HepG2 (cell line): ENCODE measurements around the gene HSF4. TPM values are rescaled to one million over a fixed set of nuclear protein-coding genes. Genes with fewer than 3 reads are reported as not detected.

Experiments
- CENPT ChIP-seq: sonication (generic); formaldehyde crosslinking; IDR thresholded peaks from 2 replicates; pipeline ENCODE4 v1.8.0; 2022; ENCODE audit warnings: low read depth, mild to moderate bottlenecking, moderate library complexity, missing genetic modification reagents
- EED ChIP-seq: sonication (generic); formaldehyde crosslinking; IDR thresholded peaks from 2 replicates; pipeline ENCODE4 v1.5.0; 2020; ENCODE audit warnings: mild to moderate bottlenecking, missing genetic modification reagents
- EP300 ChIP-seq, 3 experiments: sonication (generic) in 1 of 3; formaldehyde crosslinking in 1 of 3; IDR thresholded peaks; 2 replicates each; pipeline versions ENCODE4 v1.5.1 to v1.6.1; 2011 to 2020; ENCODE audit warnings: low read depth in 2 of 3, low read length in 2 of 3, borderline replicate concordance in 1 of 3, improper control_type of control experiment in 1 of 3, mild to moderate bottlenecking in 1 of 3, missing genetic modification reagents in 1 of 3, moderate library complexity in 1 of 3
- FUBP1 ChIP-seq: sonication (generic); formaldehyde crosslinking; IDR thresholded peaks from 2 replicates; pipeline ENCODE4 v1.5.1; 2020; ENCODE audit warnings: missing genetic modification reagents, mild to moderate bottlenecking, borderline replicate concordance
- HINFP ChIP-seq: sonication (generic); formaldehyde crosslinking; IDR thresholded peaks from 2 replicates; pipeline ENCODE4 v1.4.0; 2020; ENCODE audit warnings: low read depth, mild to moderate bottlenecking, missing genetic modification reagents
- HOXA9 ChIP-seq: sonication (generic); formaldehyde crosslinking; IDR thresholded peaks from 2 replicates; pipeline ENCODE4 v1.8.1; 2022; ENCODE audit warnings: missing genetic modification reagents, mild to moderate bottlenecking, moderate library complexity, borderline replicate concordance
- RNF219 ChIP-seq: sonication (generic); formaldehyde crosslinking; IDR thresholded peaks from 2 replicates; pipeline ENCODE4 v1.5.0; 2020; ENCODE audit warnings: mild to moderate bottlenecking, missing genetic modification reagents
- SMAD9 ChIP-seq: sonication (generic); formaldehyde crosslinking; IDR thresholded peaks from 2 replicates; pipeline ENCODE4 v1.5.1; 2020; ENCODE audit warnings: mild to moderate bottlenecking, missing genetic modification reagents
- SNAI1 ChIP-seq: sonication (generic); formaldehyde crosslinking; IDR thresholded peaks from 2 replicates; pipeline ENCODE4 v1.5.0; 2020; ENCODE audit warnings: mild to moderate bottlenecking, missing genetic modification reagents, borderline replicate concordance
- ZNF563 ChIP-seq: sonication (generic); formaldehyde crosslinking; IDR thresholded peaks from 2 replicates; pipeline ENCODE4 v1.8.0; 2022; ENCODE audit warnings: mild to moderate bottlenecking, moderate library complexity, missing genetic modification reagents
- ZNF615 ChIP-seq: sonication (generic); formaldehyde crosslinking; IDR thresholded peaks from 2 replicates; pipeline ENCODE4 v1.5.0; 2020; ENCODE audit warnings: mild to moderate bottlenecking, missing genetic modification reagents, borderline replicate concordance
- ZNF670 ChIP-seq: sonication (generic); formaldehyde crosslinking; IDR thresholded peaks from 2 replicates; pipeline ENCODE4 v1.8.0; 2022; ENCODE audit warnings: mild to moderate bottlenecking, missing genetic modification reagents, borderline replicate concordance
- ZSCAN20 ChIP-seq: sonication (generic); formaldehyde crosslinking; IDR thresholded peaks from 2 replicates; pipeline ENCODE4 v1.4.0; 2020; ENCODE audit warnings: missing genetic modification reagents, mild to moderate bottlenecking, borderline replicate concordance
- polyA plus RNA-seq, 8 experiments: library from polyadenylated mRNA; depleted of rRNA in 3 of 8; stranded (reverse) in 7 of 8; unstranded in 1 of 8; fragments of >200 nt; fragmentation: Illumina TruSeq in 4 of 8; extraction: Trizol in 4 of 8; gene quantifications; 2 replicates each; pipeline versions ENCODE4 v1.2.1 to v1.2.3, GENCODE V29; 2011 to 2016; ENCODE audit warnings: low read depth in 4 of 8, missing spikeins in 1 of 8, mixed read lengths in 1 of 8; ENCODE audit not compliant: insufficient read depth in 1 of 8
- total RNA-seq, 5 experiments: library from RNA; depleted of rRNA; stranded (reverse); fragments of >200 nt; fragmentation: Illumina TruSeq; extraction: Trizol; gene quantifications; 2 replicates each; pipeline ENCODE4 v1.2.3, GENCODE V29; 2016; ENCODE audit warnings: low read depth in 1 of 5
- TF ChIP-seq, protein P1 (sequence below): fragments of 450-650 bp; IDR thresholded peaks from 2 replicates; pipeline ENCODE4 v1.6.1; 2017

The HSF4 gene
- total and polyA plus RNA-seq, 2 of the 13 experiments (the other 11 are each of a cell fraction or from before 2014, with no cell fraction given) = 3.5 to 16.9 TPM

GRCh38 chr16:67170949-67171649, 6.6 kb downstream of the HSF4 start (continued):
- TF ChIP-seq CENPT (no peak), RNF219 (no peak; the same call in 1 of the 2 replicates), FUBP1 (CRISPR knock-in tag) (no peak), SNAI1 (no peak), ZSCAN20 (CRISPR knock-in tag) (no peak), EED (0 out of 2 replicates have a peak, but pooled peaks have one; percentile 46), ZNF563 (CRISPR knock-in tag) (no peak; the same call in 1 of the 2 replicates), HOXA9 (CRISPR knock-in tag) (no peak), ZNF615 (CRISPR knock-in tag) (no peak), EP300 (IDR thresholded peaks at IDR 0.05; ENCODE audit: low read depth in 2 of 2, low read length in 2 of 2) (no peak), EP300 (CRISPR knock-in tag; IDR thresholded peaks at IDR 0.05; ENCODE audit: borderline replicate concordance) (peak; percentile 4; the same call in 1 of the 2 replicates), ZNF670 (CRISPR knock-in tag) (no peak), SMAD9 (CRISPR knock-in tag) (no peak), HINFP (peak; percentile 78; the same call in 1 of the 2 replicates)
- TF ChIP-seq, protein P1, sequence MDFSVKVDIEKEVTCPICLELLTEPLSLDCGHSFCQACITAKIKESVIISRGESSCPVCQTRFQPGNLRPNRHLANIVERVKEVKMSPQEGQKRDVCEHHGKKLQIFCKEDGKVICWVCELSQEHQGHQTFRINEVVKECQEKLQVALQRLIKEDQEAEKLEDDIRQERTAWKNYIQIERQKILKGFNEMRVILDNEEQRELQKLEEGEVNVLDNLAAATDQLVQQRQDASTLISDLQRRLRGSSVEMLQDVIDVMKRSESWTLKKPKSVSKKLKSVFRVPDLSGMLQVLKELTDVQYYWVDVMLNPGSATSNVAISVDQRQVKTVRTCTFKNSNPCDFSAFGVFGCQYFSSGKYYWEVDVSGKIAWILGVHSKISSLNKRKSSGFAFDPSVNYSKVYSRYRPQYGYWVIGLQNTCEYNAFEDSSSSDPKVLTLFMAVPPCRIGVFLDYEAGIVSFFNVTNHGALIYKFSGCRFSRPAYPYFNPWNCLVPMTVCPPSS = no peak
